Thoracic aorta (tissue), 2 donors: ENCODE measurements around the gene STMN3. TPM values are rescaled to one million over a fixed set of nuclear protein-coding genes. Genes with fewer than 3 reads are reported as not detected.

ENCODE experiments used
- ATAC-seq: fragments of 150-250 bp; one replicate; pipeline ENCODE4 v1.8.0; 2017; ENCODE audit warnings: low read depth; ENCODE audit not compliant: insufficient number of reproducible peaks, low FRiP score
- DNase-seq: peaks from one replicate; pipeline ENCODE4 v3.0.0-alpha.2; 2020; ENCODE audit warnings: low spot score
- H3K27ac ChIP-seq, 2 donors: fragments of 200-600 bp; sonication (generic); 1 replicate in 1 of 2; 2 replicates in 1 of 2; pipeline ENCODE4 v1.5.1; 2016; ENCODE audit warnings: mild to moderate bottlenecking in 2 of 2, moderate library complexity in 2 of 2
- H3K27me3 ChIP-seq: fragments of 200-600 bp; sonication (generic); replicated peaks from 2 replicates; pipeline ENCODE4 v1.6.0; 2016; ENCODE audit warnings: mild to moderate bottlenecking; ENCODE audit not compliant: insufficient read depth
- H3K36me3 ChIP-seq: fragments of 200-600 bp; sonication (generic); one replicate; pipeline ENCODE4 v1.5.1; 2016
- H3K4me1 ChIP-seq, 2 donors: fragments of 200-600 bp; sonication (generic); 1 replicate in 1 of 2; 2 replicates in 1 of 2; pipeline versions ENCODE4 v1.5.1 to v1.6.0; 2016; ENCODE audit warnings: low read depth in 2 of 2, mild to moderate bottlenecking in 1 of 2; ENCODE audit not compliant: control insufficient read depth in 1 of 2
- H3K4me3 ChIP-seq: fragments of 200-600 bp; sonication (generic); 2 replicates; pipeline ENCODE4 v1.5.1; 2016; ENCODE audit warnings: mild to moderate bottlenecking
- H3K9me3 ChIP-seq: fragments of 200-600 bp; sonication (generic); 2 replicates; pipeline ENCODE4 v1.5.1; 2016
- total RNA-seq, 2 donors: library from RNA; depleted of rRNA; stranded (reverse); fragments of >200 nt; gene quantifications; one replicate each; pipeline versions ENCODE4 v1.1.0 to v1.2.3, GENCODE V29; 2016
- TF ChIP-seq, protein P1 (sequence below): fragments of 200-600 bp; sonication (generic); IDR thresholded peaks from one replicate; pipeline ENCODE4 v1.5.1; 2019; ENCODE audit warnings: antibody characterized with exemption

STMN3 gene
- total RNA-seq, 2 donors from 2014 or later = 14.4 to 17.8 TPM

DNA sequence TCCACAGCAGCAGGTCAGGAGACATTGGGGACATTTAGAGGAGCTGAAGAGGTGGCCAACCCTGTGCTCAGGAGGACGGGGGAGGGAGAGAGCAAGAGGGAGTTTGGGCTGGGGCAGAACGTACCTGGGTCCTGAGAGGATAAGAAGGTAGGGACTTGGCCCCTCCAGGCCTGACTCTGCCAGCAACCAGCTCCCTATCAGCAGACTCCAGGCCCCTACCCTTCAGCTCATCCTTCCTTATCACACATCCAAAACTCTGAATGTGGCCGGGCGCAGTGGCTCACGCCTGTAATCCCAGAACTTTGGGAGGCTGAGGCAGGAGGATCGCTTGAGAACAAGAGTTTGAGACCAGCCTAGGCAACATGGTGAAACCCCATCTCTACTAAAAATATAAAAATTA is 5.0 kb downstream of the STMN3 start:
- Histone ChIP-seq H3K9me3 (no peaks in the 10 kb centered on the region), H3K27me3 (no peaks in the 10 kb centered on the region), H3K27ac (no peak overlapping the region), H3K36me3 (no peaks in the 10 kb centered on the region), H3K4me1 (peaks cover 7 to 19% of the 10 kb centered on the region in 2 donors), H3K4me3 (no peak overlapping the region)
- TF ChIP-seq, protein P1, sequence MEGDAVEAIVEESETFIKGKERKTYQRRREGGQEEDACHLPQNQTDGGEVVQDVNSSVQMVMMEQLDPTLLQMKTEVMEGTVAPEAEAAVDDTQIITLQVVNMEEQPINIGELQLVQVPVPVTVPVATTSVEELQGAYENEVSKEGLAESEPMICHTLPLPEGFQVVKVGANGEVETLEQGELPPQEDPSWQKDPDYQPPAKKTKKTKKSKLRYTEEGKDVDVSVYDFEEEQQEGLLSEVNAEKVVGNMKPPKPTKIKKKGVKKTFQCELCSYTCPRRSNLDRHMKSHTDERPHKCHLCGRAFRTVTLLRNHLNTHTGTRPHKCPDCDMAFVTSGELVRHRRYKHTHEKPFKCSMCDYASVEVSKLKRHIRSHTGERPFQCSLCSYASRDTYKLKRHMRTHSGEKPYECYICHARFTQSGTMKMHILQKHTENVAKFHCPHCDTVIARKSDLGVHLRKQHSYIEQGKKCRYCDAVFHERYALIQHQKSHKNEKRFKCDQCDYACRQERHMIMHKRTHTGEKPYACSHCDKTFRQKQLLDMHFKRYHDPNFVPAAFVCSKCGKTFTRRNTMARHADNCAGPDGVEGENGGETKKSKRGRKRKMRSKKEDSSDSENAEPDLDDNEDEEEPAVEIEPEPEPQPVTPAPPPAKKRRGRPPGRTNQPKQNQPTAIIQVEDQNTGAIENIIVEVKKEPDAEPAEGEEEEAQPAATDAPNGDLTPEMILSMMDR = no peak
- DNase-seq (no peak), ATAC-seq (no peak)

DNA sequence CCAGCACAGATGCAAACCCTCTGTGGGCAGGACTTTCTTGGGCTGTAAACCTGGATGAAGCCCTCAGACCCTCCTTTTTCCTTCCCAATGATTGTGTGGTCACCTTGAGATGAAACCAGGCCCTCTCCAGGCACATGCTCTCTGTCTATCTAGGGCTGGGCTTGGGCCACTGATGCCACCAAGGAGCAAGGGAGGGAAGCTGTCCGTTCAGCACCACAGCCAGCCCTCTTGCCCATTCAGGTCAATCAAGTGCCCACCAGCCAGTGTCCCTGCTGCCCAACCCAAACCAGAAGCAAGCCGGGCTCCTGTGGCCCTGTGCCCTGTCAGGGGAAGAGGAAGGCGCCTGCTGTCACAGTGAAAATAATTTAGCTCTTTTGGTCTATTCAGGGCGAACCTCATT is 8.0 kb downstream of the STMN3 start:
- TF ChIP-seq, protein P1 = no peak
- DNase-seq = no peak
- H3K27me3 ChIP-seq = no peaks in the 10 kb centered on the region
- H3K27ac ChIP-seq = no peak overlapping the region
- no peak overlapping the region for H3K4me3 ChIP-seq
- H3K36me3 ChIP-seq = no peaks in the 10 kb centered on the region
- no peak for ATAC-seq
- H3K4me1 ChIP-seq = peaks cover 5 to 8% of the 10 kb centered on the region in 2 donors
- H3K9me3 ChIP-seq = no peaks in the 10 kb centered on the region

DNA sequence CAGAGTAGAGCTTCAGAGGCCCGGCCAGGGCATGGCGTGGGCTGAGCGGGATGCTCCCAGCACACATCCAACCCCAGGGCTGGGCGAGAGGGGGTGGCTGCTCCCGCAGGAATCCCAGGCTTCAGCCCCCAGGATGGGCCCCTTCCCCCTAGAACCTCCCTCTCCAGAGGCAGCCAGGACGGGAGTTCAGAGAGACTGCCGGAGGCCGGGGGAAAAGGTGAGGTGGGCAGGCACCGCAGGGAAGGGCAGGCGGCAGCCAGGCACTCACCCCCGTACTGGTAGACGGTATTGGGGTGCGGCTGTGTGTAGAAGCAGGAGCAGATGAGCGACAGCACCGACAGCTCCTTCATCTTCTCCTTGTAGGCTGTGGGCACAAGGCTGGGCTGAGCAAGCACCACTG is 9.3 kb downstream of the STMN3 start:
- ATAC-seq (no peak), DNase-seq (no peak)
- H3K27me3 ChIP-seq = no peaks in the 10 kb centered on the region
- H3K4me3 ChIP-seq = no peak overlapping the region
- H3K4me1 ChIP-seq = peaks cover 5 to 8% of the 10 kb centered on the region in 2 donors
- no peaks in the 10 kb centered on the region for H3K9me3 ChIP-seq
- TF ChIP-seq, protein P1 = no peak
- H3K36me3 ChIP-seq = no peaks in the 10 kb centered on the region
- no peak overlapping the region for H3K27ac ChIP-seq

DNA sequence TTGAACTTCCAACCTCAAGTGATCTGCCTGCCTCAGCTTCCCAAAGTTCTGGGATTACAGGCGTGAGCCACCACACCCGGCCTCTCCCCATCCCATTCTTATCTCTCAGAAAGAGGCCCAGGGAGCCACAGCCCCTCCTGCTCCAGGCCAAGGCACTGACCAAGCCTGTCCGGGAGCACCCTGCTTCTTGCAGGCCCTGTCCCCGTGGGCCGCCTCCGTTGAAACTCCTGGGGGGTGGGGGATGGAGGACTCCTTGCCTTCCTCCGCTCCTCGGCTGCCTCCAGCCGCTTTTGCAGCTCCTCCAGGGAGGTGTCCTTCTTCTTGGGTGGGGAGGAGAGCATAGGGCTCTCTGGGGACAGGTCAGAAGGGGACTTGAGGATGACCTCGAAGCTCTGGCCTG is 9.7 kb downstream of the STMN3 start:
- TF ChIP-seq, protein P1 = no peak
- ATAC-seq (no peak), DNase-seq (no peak)
- Histone ChIP-seq H3K4me1 (peaks cover 5 to 8% of the 10 kb centered on the region in 2 donors), H3K27me3 (no peaks in the 10 kb centered on the region), H3K4me3 (no peak overlapping the region), H3K36me3 (no peaks in the 10 kb centered on the region), H3K9me3 (no peaks in the 10 kb centered on the region), H3K27ac (no peak overlapping the region)

- Histone ChIP-seq H3K4me1 (peaks cover 5 to 8% of the 10 kb centered on the region in 2 donors), H3K36me3 (no peaks in the 10 kb centered on the region), H3K27ac (no peak overlapping the region), H3K27me3 (no peaks in the 10 kb centered on the region), H3K4me3 (peak overlapping the region; percentile 73), H3K9me3 (no peaks in the 10 kb centered on the region)
- TF ChIP-seq, protein P1 = no peak
- no peak for ATAC-seq
- no peak for DNase-seq
These were observed 10.5 kb downstream of the STMN3 start for GRCh38 chr20:63642527-63643247.
